H9 (cell line): ENCODE measurements around the gene SYT2. TPM values are rescaled to one million over a fixed set of nuclear protein-coding genes. Genes with fewer than 3 reads are reported as not detected.

Experiments used
- DNase-seq: peaks from one replicate; pipeline ENCODE4 v3.0.0-alpha.2; 2017
- H2AFZ ChIP-seq: one replicate; pipeline ENCODE4 v1.6.1; 2013; ENCODE audit warnings: mild to moderate bottlenecking, low read length, control low read depth, moderate library complexity
- H2AK5ac ChIP-seq: 2 replicates; pipeline ENCODE4 v1.6.1; 2013; ENCODE audit warnings: low read length, control low read depth, mixed read lengths; ENCODE audit not compliant: insufficient read length
- H2BK120ac ChIP-seq: one replicate; pipeline ENCODE4 v1.6.1; 2013; ENCODE audit warnings: low read depth, mild to moderate bottlenecking, low read length, control low read depth, inconsistent platforms; ENCODE audit not compliant: poor library complexity, severe bottlenecking
- H2BK12ac ChIP-seq: 2 replicates; pipeline ENCODE4 v1.6.1; 2013; ENCODE audit warnings: low read length, control low read depth, mixed read lengths, low read depth; ENCODE audit not compliant: insufficient read length
- H2BK15ac ChIP-seq: 2 replicates; pipeline ENCODE4 v1.6.1; 2013; ENCODE audit warnings: low read depth, low read length, control low read depth
- H2BK20ac ChIP-seq: one replicate; pipeline ENCODE4 v1.6.1; 2013; ENCODE audit warnings: low read depth, mild to moderate bottlenecking, low read length, control low read depth, inconsistent platforms; ENCODE audit not compliant: poor library complexity, severe bottlenecking
- H2BK5ac ChIP-seq: 2 replicates; pipeline ENCODE4 v1.6.1; 2013; ENCODE audit warnings: low read length, control low read depth, mixed read lengths; ENCODE audit not compliant: insufficient read length
- H3K14ac ChIP-seq: 2 replicates; pipeline ENCODE4 v1.6.1; 2013; ENCODE audit warnings: low read length, control low read depth; ENCODE audit not compliant: insufficient read depth
- H3K18ac ChIP-seq: 2 replicates; pipeline ENCODE4 v1.6.1; 2013; ENCODE audit warnings: low read depth, mild to moderate bottlenecking, mixed read lengths, low read length, control low read depth; ENCODE audit not compliant: insufficient read length
- H3K23ac ChIP-seq: 2 replicates; pipeline ENCODE4 v1.6.1; 2013; ENCODE audit warnings: low read length, control low read depth, mixed read lengths, low read depth; ENCODE audit not compliant: insufficient read length
- H3K23me2 ChIP-seq: 2 replicates; pipeline ENCODE4 v1.6.1; 2013; ENCODE audit warnings: low read depth, mild to moderate bottlenecking, mixed read lengths, low read length, control low read depth; ENCODE audit not compliant: insufficient read length, poor library complexity, severe bottlenecking
- H3K27ac ChIP-seq: 2 replicates; pipeline ENCODE4 v1.5.1; 2013; ENCODE audit warnings: low read length, control low read depth, mixed read lengths, low read depth; ENCODE audit not compliant: insufficient read length
- H3K27me3 ChIP-seq: 2 replicates; pipeline ENCODE4 v1.6.1; 2013; ENCODE audit warnings: low read length, control low read depth, inconsistent platforms; ENCODE audit not compliant: insufficient read depth
- H3K4ac ChIP-seq: 2 replicates; pipeline ENCODE4 v1.6.1; 2013; ENCODE audit warnings: low read depth, mild to moderate bottlenecking, control low read depth, inconsistent platforms, low read length, moderate library complexity
- H3K4me1 ChIP-seq: 2 replicates; pipeline ENCODE4 v1.6.1; 2013; ENCODE audit warnings: low read length, control low read depth, inconsistent platforms; ENCODE audit not compliant: insufficient read depth
- H3K4me2 ChIP-seq: 2 replicates; pipeline ENCODE4 v1.6.1; 2013; ENCODE audit warnings: low read length, control low read depth, mixed read lengths; ENCODE audit not compliant: insufficient read length, insufficient read depth
- H3K56ac ChIP-seq: 2 replicates; pipeline ENCODE4 v1.6.1; 2013; ENCODE audit warnings: low read depth, mild to moderate bottlenecking, mixed read lengths, low read length, control low read depth; ENCODE audit not compliant: insufficient read length
- H3K79me1 ChIP-seq: 2 replicates; pipeline ENCODE4 v1.6.1; 2013; ENCODE audit warnings: low read depth, mild to moderate bottlenecking, moderate library complexity, low read length, control low read depth, inconsistent platforms; ENCODE audit not compliant: insufficient read depth, poor library complexity, severe bottlenecking
- H3K79me2 ChIP-seq: 2 replicates; pipeline ENCODE4 v1.6.1; 2013; ENCODE audit warnings: low read length, control low read depth, inconsistent platforms; ENCODE audit not compliant: insufficient read depth
- H3K9ac ChIP-seq: 2 replicates; pipeline ENCODE4 v1.6.1; 2013; ENCODE audit warnings: low read length, control low read depth, mixed read lengths; ENCODE audit not compliant: insufficient read length; ENCODE audit errors: extremely low read depth
- H3K9me3 ChIP-seq: one replicate; pipeline ENCODE4 v1.6.1; 2013; ENCODE audit warnings: low read depth, low read length, inconsistent platforms; ENCODE audit not compliant: control insufficient read depth
- H3T11ph ChIP-seq: one replicate; pipeline ENCODE4 v1.6.1; 2013; ENCODE audit warnings: mild to moderate bottlenecking, low read length, control low read depth, inconsistent platforms
- H4K20me1 ChIP-seq: one replicate; pipeline ENCODE4 v1.6.1; 2013; ENCODE audit not compliant: control insufficient read depth, insufficient read length, insufficient read depth
- H4K5ac ChIP-seq: 2 replicates; pipeline ENCODE4 v1.6.1; 2013; ENCODE audit warnings: low read depth, mild to moderate bottlenecking, mixed read lengths, low read length, control low read depth; ENCODE audit not compliant: insufficient read length
- H4K8ac ChIP-seq: replicated peaks from 2 replicates; pipeline ENCODE4 v1.6.1; 2013; ENCODE audit warnings: low read length, control low read depth, mixed read lengths, low read depth; ENCODE audit not compliant: insufficient read length
- H4K91ac ChIP-seq: 2 replicates; pipeline ENCODE4 v1.6.1; 2013; ENCODE audit warnings: low read depth, mild to moderate bottlenecking, moderate library complexity, mixed read lengths, low read length, control low read depth; ENCODE audit not compliant: insufficient read length
- H3K27ac Mint-ChIP-seq, 3 experiments: 2 replicates in 2 of 3; 3 replicates in 1 of 3; pipeline ENCODE4 v1.8.0; 2020 to 2021; ENCODE audit warnings: mixed read lengths in 3 of 3, mild to moderate bottlenecking in 1 of 3, moderate library complexity in 1 of 3
- H3K27me3 Mint-ChIP-seq: 2 replicates; pipeline ENCODE4 v1.8.0; 2021; ENCODE audit warnings: low read depth, mild to moderate bottlenecking, moderate library complexity, mixed read lengths
- H3K36me3 Mint-ChIP-seq, 3 experiments: 2 replicates in 2 of 3; 3 replicates in 1 of 3; pipeline ENCODE4 v1.8.0; 2020 to 2021; ENCODE audit warnings: low read depth in 3 of 3, mixed read lengths in 3 of 3; ENCODE audit not compliant: insufficient read depth in 1 of 3
- H3K4me1 Mint-ChIP-seq, 2 experiments: 2 replicates each; pipeline ENCODE4 v1.8.0; 2020; ENCODE audit warnings: mixed read lengths in 2 of 2
- H3K4me3 Mint-ChIP-seq, 2 experiments: 2 replicates in 1 of 2; 3 replicates in 1 of 2; pipeline ENCODE4 v1.8.0; 2020 to 2021; ENCODE audit warnings: mild to moderate bottlenecking in 2 of 2, mixed read lengths in 2 of 2, moderate library complexity in 1 of 2
- H3K9me3 Mint-ChIP-seq, 2 experiments: 2 replicates in 1 of 2; 3 replicates in 1 of 2; pipeline ENCODE4 v1.8.0; 2020; ENCODE audit warnings: mild to moderate bottlenecking in 2 of 2, mixed read lengths in 2 of 2, moderate library complexity in 1 of 2
- CTCF ChIP-seq: fragments of 200-600 bp; sonication (generic); conservative IDR thresholded peaks from 3 replicates; pipeline ENCODE4 v1.8.0; 2021; ENCODE audit warnings: antibody characterized with exemption, mild to moderate bottlenecking
- WGBS: extraction: QIAGEN DNeasy Blood & Tissue Kit; methylation state at CpG from one replicate; pipeline ENCODE4 v1.1.7; 2013; ENCODE audit warnings: missing lambda C conversion rate, low lambda C conversion rate, mixed read lengths; ENCODE audit not compliant: insufficient read length; ENCODE audit errors: extremely low coverage; 5-methylcytosine and 5-hydroxymethylcytosine counted together
- total RNA-seq: library from RNA; stranded (reverse); gene quantifications from 2 replicates; pipeline ENCODE4 v1.2.1, GENCODE V29; 2021

SYT2 gene
- total RNA-seq, 1 experiment from 2014 or later, result 3.3 TPM

GRCh38 chr1:202709276-202710041 lies 795 bp downstream of the SYT2 start:
- Histone ChIP-seq H2BK15ac (no peak overlapping the region), H3K18ac (no peak overlapping the region), H3K27me3 (no peaks in the 10 kb centered on the region; the same call in 1 of the 2 replicates), H3K23me2 (peaks cover 12% of the 10 kb centered on the region), H3K9ac (peak overlapping the region; percentile 7), H3K9me3 (no peaks in the 10 kb centered on the region), H2BK12ac (no peak overlapping the region), H2AK5ac (no peak overlapping the region), H3K23ac (no peak overlapping the region), H3T11ph (no peak overlapping the region), H3K27ac (no peak overlapping the region), H3K4me1 (peaks cover 12% of the 10 kb centered on the region), H2BK120ac (no peak overlapping the region), H4K8ac (no peak overlapping the region), H3K79me1 (no peaks in the 10 kb centered on the region), H3K56ac (no peak overlapping the region), H3K79me2 (no peaks in the 10 kb centered on the region), H4K5ac (no peak overlapping the region), H2AFZ (no peak overlapping the region), H4K20me1 (no peaks in the 10 kb centered on the region), H2BK20ac (no peak overlapping the region), H2BK5ac (no peak overlapping the region), H4K91ac (no peak overlapping the region), H3K4me2 (peak overlapping the region; percentile 53), H3K14ac (peak overlapping the region; percentile 55; the same call in 1 of the 2 replicates), H3K4ac (no peak overlapping the region)
- WGBS, result no CpG with 5 or more reads among the region's 34 CpGs
- TF ChIP-seq CTCF, result no peak
- H3K27ac Mint-ChIP-seq, result 0 out of 7 replicates have a peak overlapping the region, but pooled peaks of 1 of the 3 experiments have one; percentile 48
- peak overlapping the region; percentile 71 to 86 for H3K4me3 Mint-ChIP-seq
- peaks cover 58% of the 10 kb centered on the region for H3K27me3 Mint-ChIP-seq
- no peaks in the 10 kb centered on the region; a peak in 1 of 7 replicates for H3K36me3 Mint-ChIP-seq
- no peaks in the 10 kb centered on the region for H3K9me3 Mint-ChIP-seq
- H3K4me1 Mint-ChIP-seq, result peaks cover 36 to 44% of the 10 kb centered on the region in 2 experiments
- DNase-seq, result peak; percentile 52
